Right atrium auricular region (tissue), 2 donors: ENCODE results near the gene WDR62. TPM values are rescaled to one million over a fixed set of nuclear protein-coding genes. Genes with fewer than 3 reads are reported as not detected.

Source experiments
- DNase-seq: peaks from one replicate; pipeline ENCODE4 v3.0.0-alpha.2; 2019; ENCODE audit warnings: low spot score
- H3K27ac ChIP-seq, 2 donors: fragments of 200-600 bp; sonication (generic); 1 replicate in 1 of 2; 2 replicates in 1 of 2; pipeline ENCODE4 v1.5.1; 2016 to 2019
- H3K27me3 ChIP-seq, 2 donors: fragments of 200-600 bp; sonication (generic); one replicate each; pipeline versions ENCODE4 v1.5.1 to v1.6.0; 2017 to 2019
- H3K36me3 ChIP-seq: fragments of 200-600 bp; sonication (generic); one replicate; pipeline ENCODE4 v1.5.1; 2016
- H3K4me1 ChIP-seq, 2 donors: fragments of 200-600 bp; sonication (generic); one replicate each; pipeline versions ENCODE4 v1.5.1 to v1.6.0; 2017 to 2019
- H3K4me3 ChIP-seq, 2 donors: fragments of 200-600 bp; sonication (generic); 1 replicate in 1 of 2; 2 replicates in 1 of 2; pipeline ENCODE4 v1.5.1; 2017 to 2019; ENCODE audit warnings: mild to moderate bottlenecking in 1 of 2, moderate library complexity in 1 of 2
- H3K9me3 ChIP-seq, 2 donors: fragments of 200-600 bp; sonication (generic); one replicate each; pipeline ENCODE4 v1.5.1; 2019
- CTCF ChIP-seq, 2 donors: fragments of 200-600 bp; sonication (generic); IDR thresholded peaks; one replicate each; pipeline ENCODE4 v1.5.1; 2019; ENCODE audit warnings: antibody characterized with exemption in 2 of 2
- total RNA-seq, 2 donors: library from RNA; depleted of rRNA; stranded (reverse); fragments of >200 nt; gene quantifications; one replicate each; pipeline ENCODE4 v1.1.0, GENCODE V29; 2016

WDR62 gene
- total RNA-seq, 2 donors from 2014 or later, result 0.75 to 10.6 TPM

- peaks cover 0 to 32% of the 10 kb centered on the region in 2 donors for H3K4me1 ChIP-seq
- DNase-seq, result no peak
- no peaks in the 10 kb centered on the region for H3K9me3 ChIP-seq
- H3K27ac ChIP-seq, result no peak overlapping the region
- H3K27me3 ChIP-seq, result no peaks in the 10 kb centered on the region
- TF ChIP-seq CTCF (IDR thresholded peaks at IDR 0.05), result no peak
- no peak overlapping the region for H3K4me3 ChIP-seq
- H3K36me3 ChIP-seq, result no peaks in the 10 kb centered on the region
Measured at GRCh38 chr19:36010402-36010801, 44.3 kb upstream of the WDR62 start.

DNA sequence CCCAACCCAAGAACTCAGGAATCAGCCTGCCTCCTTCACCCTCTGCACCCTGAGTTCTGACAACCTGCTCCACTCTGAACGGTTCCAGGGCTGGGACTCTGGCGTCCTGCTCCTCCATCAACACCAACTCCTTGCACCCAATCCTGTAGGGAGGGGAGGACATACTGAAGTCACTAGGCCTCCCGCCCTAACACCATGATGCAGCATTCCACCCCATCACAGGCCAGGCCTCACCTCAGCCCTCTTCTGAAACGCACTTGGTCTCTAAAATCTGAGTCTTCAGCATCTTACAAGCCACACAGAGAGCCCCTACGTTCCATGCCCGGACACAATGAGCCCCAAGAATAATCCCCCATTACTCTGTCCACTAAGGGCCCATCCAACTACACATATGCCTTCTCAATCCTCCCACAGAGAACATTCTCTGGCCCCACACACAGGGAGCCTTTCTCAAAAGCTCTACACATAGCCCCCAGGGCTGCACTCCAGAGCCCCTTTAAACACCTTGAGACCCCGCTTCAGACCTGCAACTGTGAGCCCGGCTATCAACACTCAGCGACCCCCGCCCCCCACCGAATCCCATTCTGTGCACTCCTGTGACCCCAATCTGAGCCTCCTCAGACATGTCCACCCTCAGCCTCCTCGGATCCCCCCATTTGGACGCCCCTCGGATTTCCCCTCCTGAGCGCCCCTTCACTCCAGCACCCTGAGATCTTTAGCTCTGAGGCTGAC is 41.3 kb upstream of the WDR62 start:
- peaks cover 0 to 30% of the 10 kb centered on the region in 2 donors for H3K4me1 ChIP-seq
- no peak for DNase-seq
- H3K27me3 ChIP-seq, result no peaks in the 10 kb centered on the region
- H3K4me3 ChIP-seq, result peak overlapping the region; percentile 72 to 79
- H3K36me3 ChIP-seq, result no peaks in the 10 kb centered on the region
- H3K9me3 ChIP-seq, result no peaks in the 10 kb centered on the region
- H3K27ac ChIP-seq, result peak overlapping the region; percentile 83 to 86
- TF ChIP-seq CTCF (IDR thresholded peaks at IDR 0.05), result no peak

- H3K9me3 ChIP-seq, result no peaks in the 10 kb centered on the region
- TF ChIP-seq CTCF (IDR thresholded peaks at IDR 0.05), result no peak
- peak; percentile 100 for DNase-seq
Measured at GRCh38 chr19:36014012-36014924, 40.4 kb upstream of the WDR62 start, which contains the start of gene ALKBH6. ALKBH6 (minus strand) TSS chr19:36014213; CDS start chr19:36013397, 816 bp downstream.

GRCh38 chr19:36019061-36019670 is 35.5 kb upstream of the WDR62 start:
- Histone ChIP-seq H3K9me3 (no peaks in the 10 kb centered on the region), H3K27ac (no peak overlapping the region), H3K4me3 (no peak overlapping the region), H3K4me1 (peaks cover 0 to 6% of the 10 kb centered on the region in 2 donors), H3K27me3 (no peaks in the 10 kb centered on the region), H3K36me3 (no peaks in the 10 kb centered on the region)
- TF ChIP-seq CTCF (IDR thresholded peaks at IDR 0.05), result no peak
- no peak for DNase-seq

More at GRCh38 chr19:36014012-36014924, 40.4 kb upstream of the WDR62 start, which contains the start of gene ALKBH6:
- Histone ChIP-seq H3K4me1 (peaks cover 0 to 22% of the 10 kb centered on the region in 2 donors), H3K27me3 (no peaks in the 10 kb centered on the region), H3K4me3 (peak within 1 kb of the TSS; percentile 72 to 79), H3K27ac (peak within 1 kb of the TSS; percentile 83 to 86), H3K36me3 (no peaks in the 10 kb centered on the region)

DNA sequence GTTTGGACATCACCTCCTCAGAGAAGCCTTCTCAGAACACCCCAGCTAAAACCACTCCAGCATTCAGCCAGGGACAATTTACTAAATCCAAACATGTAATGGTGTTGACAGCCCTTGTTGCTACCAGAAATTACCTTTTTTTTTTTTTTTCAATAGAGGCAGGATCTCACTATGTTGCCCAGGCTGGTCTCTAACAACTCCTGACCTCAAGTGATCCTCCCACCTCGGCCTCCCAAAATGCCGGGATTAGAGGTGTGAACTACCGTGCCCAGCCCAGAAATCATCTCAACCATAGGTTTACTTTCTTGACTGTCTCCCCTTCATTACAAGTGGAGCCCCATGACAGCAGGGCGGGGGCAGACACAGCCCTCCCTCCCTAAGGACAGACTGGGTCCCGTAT is 31.3 kb upstream of the WDR62 start:
- H3K4me1 ChIP-seq, result no peaks in the 10 kb centered on the region
- no peak for TF ChIP-seq CTCF (IDR thresholded peaks at IDR 0.05)
- H3K4me3 ChIP-seq, result no peak overlapping the region
- no peak for DNase-seq
- H3K36me3 ChIP-seq, result no peaks in the 10 kb centered on the region
- no peaks in the 10 kb centered on the region for H3K9me3 ChIP-seq
- no peak overlapping the region for H3K27ac ChIP-seq
- no peaks in the 10 kb centered on the region for H3K27me3 ChIP-seq
